HL-60/S4 treated with retinoic acid at 250 ng/mL for 4 days and 3 days (cell line): Measurements from ENCODE around the gene RBM33.
"Not testable (repeated sequence)": the region's sequence is repeated elsewhere in the genome, so short reads cannot be mapped to it uniquely, and the experiment has no call there.

ENCODE experiments used
- in situ Hi-C: fragments of 300-500 bp; cut with MboI; formaldehyde crosslinking; loops from 2 replicates; pipeline ENCODE4 v1.7.0; 2022; ENCODE audit warnings: low sequenced_read_pairs

The RBM33 gene

DNA sequence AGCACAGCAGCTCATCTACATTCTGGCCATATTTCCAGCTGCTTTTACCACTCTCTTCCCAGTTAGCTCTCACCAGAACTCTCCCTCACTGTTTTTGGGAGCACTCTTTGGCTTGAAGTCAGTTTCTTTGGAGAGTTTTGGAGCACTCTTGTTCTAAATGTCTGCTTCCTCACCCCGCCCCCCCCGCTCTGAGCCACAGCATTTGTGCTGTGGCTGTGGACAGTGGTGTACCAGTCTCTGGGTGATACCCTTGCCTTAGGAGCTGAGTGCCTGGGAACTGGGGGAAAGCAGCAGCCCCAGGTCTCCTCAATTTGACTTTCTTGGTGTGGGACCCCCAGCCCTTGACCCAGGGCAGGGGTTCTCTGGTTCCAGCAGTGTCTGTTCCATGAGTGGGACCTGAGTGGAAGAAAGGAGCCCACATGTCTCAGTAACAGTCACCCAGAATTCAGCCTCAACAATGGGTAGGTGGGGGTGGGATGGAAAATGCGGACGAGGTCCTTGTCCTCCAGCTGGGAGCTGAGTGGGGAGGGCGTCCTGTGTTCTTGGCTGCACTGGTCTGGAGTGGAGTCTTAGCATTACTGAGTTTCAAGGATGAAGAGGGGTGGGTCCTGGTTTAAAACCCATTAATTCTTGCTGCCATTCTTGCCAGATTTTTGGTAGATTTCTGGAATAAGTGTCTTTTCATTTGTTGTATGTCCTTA is 18.0 kb downstream of the RBM33 start:
- in situ Hi-C loops, result no loop called here

DNA sequence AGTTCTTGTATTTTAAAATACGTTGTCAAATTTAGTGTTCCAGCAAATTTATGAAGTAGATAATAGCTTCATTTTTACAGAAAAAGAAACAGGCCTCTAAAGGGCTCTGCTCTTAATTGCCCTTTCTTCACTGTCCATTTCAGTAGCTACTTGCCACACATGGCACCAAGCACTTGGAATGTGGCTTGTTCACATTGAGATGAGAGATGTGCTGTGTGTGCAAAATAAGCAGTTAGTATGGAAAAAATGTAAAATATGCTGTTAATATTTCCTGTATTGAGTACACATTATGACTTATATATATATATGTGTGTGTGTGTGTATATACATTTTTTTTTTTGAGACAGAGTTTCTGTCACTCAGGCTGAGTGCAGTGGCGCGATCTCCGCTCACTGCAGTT is 19.5 kb downstream of the RBM33 start:
- in situ Hi-C loops, result no loop called here

- in situ Hi-C loops, result no loop called here
These were observed 20.9 kb downstream of the RBM33 start for GRCh38 chr7:155665079-155665956.

DNA sequence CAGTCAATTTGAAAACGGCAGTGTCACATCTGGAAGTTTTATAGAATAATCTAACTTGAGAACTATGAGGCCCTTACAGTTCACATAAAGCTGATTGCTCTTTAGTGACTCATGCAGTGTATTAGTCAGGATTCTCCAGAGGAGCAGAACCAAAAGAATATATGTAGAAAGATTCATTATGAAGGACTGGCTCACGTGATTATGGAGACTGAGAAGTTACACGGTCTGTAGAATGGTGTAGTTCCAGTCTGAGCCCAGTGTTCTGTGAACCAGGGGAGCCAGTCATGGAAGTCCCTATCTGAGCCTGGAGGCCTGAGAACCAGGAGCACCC is 21.5 kb downstream of the RBM33 start:
- in situ Hi-C loops, result no loop called here

GRCh38 chr7:155667241-155667829 is 22.9 kb downstream of the RBM33 start:
- in situ Hi-C loops, result no loop called here

GRCh38 chr7:155669717-155670505 is 25.4 kb downstream of the RBM33 start:
- in situ Hi-C loops, result no loop called here

DNA sequence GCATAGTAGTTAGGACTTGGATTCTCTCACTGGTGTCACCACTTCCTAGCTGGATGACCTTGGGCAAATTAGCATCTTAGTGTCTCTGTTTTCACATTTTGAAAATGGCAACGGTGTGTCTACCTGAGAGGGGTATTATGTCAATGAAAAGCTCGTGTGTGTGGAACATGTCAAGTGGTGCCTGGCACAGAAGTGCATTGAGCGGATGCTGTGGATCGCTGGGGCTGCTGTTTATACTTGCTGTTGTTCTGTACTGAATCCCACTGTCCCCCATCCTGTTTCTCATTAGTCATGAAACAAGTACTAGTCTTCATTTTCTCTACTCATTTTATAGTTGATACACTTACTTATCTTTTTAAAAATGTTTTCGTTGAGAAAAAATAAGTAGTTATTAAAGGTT is 26.1 kb downstream of the RBM33 start:
- in situ Hi-C loops, result no loop called here

- in situ Hi-C loops, result no loop called here
These were observed 30.1 kb downstream of the RBM33 start for GRCh38 chr7:155674556-155674955.

GRCh38 chr7:155676052-155676451 is 31.6 kb downstream of the RBM33 start:
- in situ Hi-C loops, result no loop called here

- in situ Hi-C loops, result no loop called here
These were observed 33.2 kb downstream of the RBM33 start for GRCh38 chr7:155677688-155678087.

DNA sequence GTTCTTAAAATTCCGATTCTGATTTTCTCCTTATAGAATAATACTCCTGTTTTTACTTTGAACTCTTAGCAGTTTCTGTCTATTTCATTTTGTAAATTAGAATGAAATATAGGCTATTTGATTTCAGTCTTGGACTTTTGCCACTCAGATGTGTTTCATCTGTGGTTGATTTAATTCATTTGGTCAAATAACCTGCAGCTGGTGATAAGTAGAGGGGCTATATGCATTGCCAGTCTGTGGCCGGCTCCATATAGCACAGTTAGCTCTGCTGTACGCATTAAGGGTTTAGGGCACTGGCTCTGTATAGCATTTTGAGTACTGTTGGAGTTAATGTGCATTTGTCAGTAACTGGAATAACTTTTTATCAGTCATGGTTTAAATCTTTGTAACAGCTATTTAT is 35.7 kb downstream of the RBM33 start:
- in situ Hi-C loops, result no loop called here

GRCh38 chr7:155680864-155681263 is 36.4 kb downstream of the RBM33 start:
- in situ Hi-C loops, result no loop called here

GRCh38 chr7:155681663-155682062 is 37.2 kb downstream of the RBM33 start:
- in situ Hi-C loops, result no loop called here

- in situ Hi-C loops, result no loop called here
These were observed 38.0 kb downstream of the RBM33 start for GRCh38 chr7:155682484-155682883.

DNA sequence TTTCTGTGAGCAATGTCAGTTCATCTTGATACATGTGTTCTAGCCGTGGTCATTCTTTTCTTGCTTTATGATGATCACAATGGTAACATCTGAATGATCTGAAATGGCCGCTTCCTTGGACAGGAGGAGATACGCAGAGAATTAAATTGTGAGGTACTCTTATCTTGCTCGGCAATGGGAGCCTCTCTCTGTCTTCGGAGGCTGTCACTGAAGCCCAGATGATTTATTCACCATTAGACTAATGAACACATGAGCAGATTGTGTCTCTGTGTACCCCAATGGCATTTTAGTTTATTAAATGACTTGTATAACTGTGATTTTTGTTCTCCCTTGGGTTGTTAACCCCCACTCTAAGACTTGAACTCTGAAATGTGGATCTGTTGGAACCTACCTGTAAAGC is 38.6 kb downstream of the RBM33 start:
- in situ Hi-C loops, result no loop called here

DNA sequence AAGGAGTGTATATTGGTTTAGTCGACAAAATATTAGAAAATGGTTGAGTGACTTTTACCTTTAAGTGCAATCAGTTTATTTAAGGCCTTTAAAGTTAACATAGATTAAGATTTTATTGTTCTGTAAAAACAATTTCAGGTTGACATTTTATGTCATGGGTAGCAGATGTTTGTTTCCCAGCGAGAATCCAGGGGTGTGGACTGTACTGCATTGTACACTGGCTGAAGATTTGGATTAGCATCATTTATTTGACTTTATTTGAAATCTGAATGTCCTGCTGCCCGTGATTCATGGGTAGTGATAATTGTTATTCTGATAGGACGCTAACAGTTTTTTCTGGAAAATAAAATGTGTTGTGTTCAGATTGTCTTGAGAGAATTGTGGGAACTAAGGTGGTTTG is 39.3 kb downstream of the RBM33 start:
- in situ Hi-C loops, result no loop called here

- in situ Hi-C loops, result no loop called here
These were observed 40.1 kb downstream of the RBM33 start for GRCh38 chr7:155684543-155684942.

- in situ Hi-C loops, result no loop called here
These were observed 40.8 kb downstream of the RBM33 start for GRCh38 chr7:155685070-155685790.

DNA sequence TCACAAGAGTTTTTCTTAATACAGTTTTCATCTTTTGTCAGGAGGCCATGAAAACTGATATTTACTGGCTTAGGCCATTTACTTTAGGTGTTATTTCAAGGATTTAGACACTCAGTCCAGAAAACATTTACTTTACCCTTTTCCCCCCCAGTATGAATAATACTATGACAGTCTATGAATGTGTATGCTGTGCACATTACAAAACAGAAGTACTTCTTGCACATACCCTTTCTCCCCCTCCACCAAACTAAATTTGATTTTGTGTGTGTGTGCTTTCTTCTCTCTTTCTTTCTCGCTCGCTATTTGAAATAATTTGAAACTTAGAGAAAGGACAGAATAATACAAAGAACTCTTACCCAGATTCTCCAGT is 41.3 kb downstream of the RBM33 start:
- in situ Hi-C loops, result no loop called here

GRCh38 chr7:155686620-155687324 is 42.3 kb downstream of the RBM33 start:
- in situ Hi-C loops, result not testable (repeated sequence)
